ENCODE results near the gene NOS1AP.

Gene NOS1AP

GRCh38 chr1:162304736-162305135 is 235.2 kb downstream of the NOS1AP start:
- no peak for DNase-seq

GRCh38 chr1:162305969-162306368 is 236.5 kb downstream of the NOS1AP start:
- DNase-seq, result no peak

GRCh38 chr1:162310337-162310736 is 240.8 kb downstream of the NOS1AP start:
- no peak for DNase-seq

- no peak for DNase-seq
Observed at GRCh38 chr1:162314206-162314605, 244.7 kb downstream of the NOS1AP start.

- DNase-seq, result no peak
Observed at GRCh38 chr1:162315673-162316072, 246.2 kb downstream of the NOS1AP start.

GRCh38 chr1:162316187-162316586 is 246.7 kb downstream of the NOS1AP start:
- no peak for DNase-seq

GRCh38 chr1:162317621-162318020 is 248.1 kb downstream of the NOS1AP start:
- DNase-seq, result no peak

- DNase-seq, result no peak
Observed at GRCh38 chr1:162319493-162320175, 250.1 kb downstream of the NOS1AP start.

- DNase-seq, result no peak
Observed at GRCh38 chr1:162321809-162322422, 252.4 kb downstream of the NOS1AP start.

GRCh38 chr1:162323023-162323422 is 253.5 kb downstream of the NOS1AP start:
- DNase-seq, result no peak

GRCh38 chr1:162324396-162324795 is 254.9 kb downstream of the NOS1AP start:
- DNase-seq, result no peak

GRCh38 chr1:162326559-162326958 is 257.1 kb downstream of the NOS1AP start:
- no peak for DNase-seq

- no peak for DNase-seq
Observed at GRCh38 chr1:162327144-162327787, 257.8 kb downstream of the NOS1AP start.

GRCh38 chr1:162327788-162328165 is 258.3 kb downstream of the NOS1AP start:
- no peak for DNase-seq

GRCh38 chr1:162328512-162328911 is 259.0 kb downstream of the NOS1AP start:
- DNase-seq, result no peak

GRCh38 chr1:162329826-162330225 is 260.3 kb downstream of the NOS1AP start:
- DNase-seq, result no peak

GRCh38 chr1:162333991-162334390 is 264.5 kb downstream of the NOS1AP start:
- no peak for DNase-seq

- no peak for DNase-seq
Observed at GRCh38 chr1:162335126-162335525, 265.6 kb downstream of the NOS1AP start.

GRCh38 chr1:162336621-162337285 is 267.3 kb downstream of the NOS1AP start:
- DNase-seq, result no peak

- no peak for DNase-seq
Observed at GRCh38 chr1:162342452-162342983, 273.0 kb downstream of the NOS1AP start.

GRCh38 chr1:162343470-162343869 is 274.0 kb downstream of the NOS1AP start:
- DNase-seq, result no peak

GRCh38 chr1:162347281-162347680 is 277.8 kb downstream of the NOS1AP start:
- DNase-seq, result no peak

GRCh38 chr1:162349635-162350330 is 280.3 kb downstream of the NOS1AP start:
- DNase-seq, result no peak

Data from CD4-positive, alpha-beta T cell treated with Interleukin-10 for 1 hour (primary cell).